Kidney glomerular epithelial cell (primary cell): Measurements from ENCODE around the gene TAF11.
"Not testable (repeated sequence)": the region's sequence is repeated elsewhere in the genome, so short reads cannot be mapped to it uniquely, and the experiment has no call there.

Experiments
- DNase-seq: peaks from one replicate; lab custom pipeline; 2025; lab: John Stamatoyannopoulos, UW

TAF11 gene

GRCh38 chr6:34904990-34905613 lies 17.3 kb upstream of the TAF11 start:
- no peak for DNase-seq

- peak; percentile 43 for DNase-seq
Measured at GRCh38 chr6:34901930-34902329, 14.1 kb upstream of the TAF11 start.

- DNase-seq = no peak
Measured at GRCh38 chr6:34900321-34901031, 12.6 kb upstream of the TAF11 start.

GRCh38 chr6:34899748-34900147 lies 11.9 kb upstream of the TAF11 start:
- DNase-seq = not testable (repeated sequence)

- no peak for DNase-seq
Measured at GRCh38 chr6:34897716-34898115, 9.9 kb upstream of the TAF11 start.

- no peak for DNase-seq
Measured at GRCh38 chr6:34897130-34897529, 9.3 kb upstream of the TAF11 start.

- no peak for DNase-seq
Measured at GRCh38 chr6:34894693-34895092, 6.9 kb upstream of the TAF11 start.

GRCh38 chr6:34891296-34891695 lies 3.5 kb upstream of the TAF11 start:
- no peak for DNase-seq

GRCh38 chr6:34890533-34890925 lies 2.7 kb upstream of the TAF11 start:
- no peak for DNase-seq

GRCh38 chr6:34888874-34889555 lies 1.2 kb upstream of the TAF11 start, which contains the start of gene ANKS1A:
Gene ANKS1A (plus strand): TSS chr6:34889255. CDS start chr6:34889403, 148 bp downstream.
- no peak for DNase-seq

GRCh38 chr6:34888514-34888856 lies 643 bp upstream of the TAF11 start:
- no peak for DNase-seq

GRCh38 chr6:34885837-34886236 lies 2.0 kb downstream of the TAF11 start:
- not testable (repeated sequence) for DNase-seq

GRCh38 chr6:34884996-34885395 lies 2.8 kb downstream of the TAF11 start:
- no peak for DNase-seq

- DNase-seq = not testable (repeated sequence)
Measured at GRCh38 chr6:34884073-34884472, 3.8 kb downstream of the TAF11 start.

- DNase-seq = no peak
Measured at GRCh38 chr6:34877869-34878485, 9.9 kb downstream of the TAF11 start.

- no peak for DNase-seq
Measured at GRCh38 chr6:34877259-34877658, 10.6 kb downstream of the TAF11 start.

GRCh38 chr6:34876472-34876871 lies 11.4 kb downstream of the TAF11 start:
- no peak for DNase-seq

GRCh38 chr6:34875292-34876213 lies 12.3 kb downstream of the TAF11 start:
- no peak for DNase-seq

- DNase-seq = no peak
Measured at GRCh38 chr6:34872332-34872731, 15.5 kb downstream of the TAF11 start.

- no peak for DNase-seq
Measured at GRCh38 chr6:34871853-34872252, 16.0 kb downstream of the TAF11 start.

GRCh38 chr6:34867484-34867883 lies 20.4 kb downstream of the TAF11 start:
- no peak for DNase-seq

GRCh38 chr6:34866509-34866908 lies 21.3 kb downstream of the TAF11 start:
- no peak for DNase-seq
